Ishikawa (cell line): ENCODE data around the gene ZNF423.

Experiments used
- CEBPB ChIP-seq: IDR thresholded peaks from 2 replicates; pipeline ENCODE4 v1.6.1; 2012
- CREB1 ChIP-seq: IDR thresholded peaks from 2 replicates; pipeline ENCODE4 v1.6.1; 2012; ENCODE audit warnings: low read depth
- EP300 ChIP-seq: IDR thresholded peaks from 2 replicates; pipeline ENCODE4 v1.6.1; 2012; ENCODE audit warnings: borderline replicate concordance
- FOXM1 ChIP-seq: IDR thresholded peaks from 2 replicates; pipeline ENCODE4 v1.6.1; 2012; ENCODE audit warnings: low read depth, borderline replicate concordance
- MAX ChIP-seq: IDR thresholded peaks from 2 replicates; pipeline ENCODE4 v1.6.1; 2012
- NFIC ChIP-seq: IDR thresholded peaks from 2 replicates; pipeline ENCODE4 v1.6.1; 2012
- RAD21 ChIP-seq: IDR thresholded peaks from 2 replicates; pipeline ENCODE4 v1.6.1; 2012; ENCODE audit warnings: low read depth
- TCF12 ChIP-seq: IDR thresholded peaks from 2 replicates; pipeline ENCODE4 v1.6.1; 2012; ENCODE audit warnings: low read depth
- TEAD4 ChIP-seq: IDR thresholded peaks from 2 replicates; pipeline ENCODE4 v1.6.1; 2012
- USF1 ChIP-seq: IDR thresholded peaks from 2 replicates; pipeline ENCODE4 v1.6.1; 2012
- YY1 ChIP-seq: IDR thresholded peaks from 2 replicates; pipeline ENCODE4 v1.6.1; 2012; ENCODE audit warnings: low read depth

GRCh38 chr16:49693445-49693844 is 162.5 kb downstream of the ZNF423 start:
- TF ChIP-seq EP300 (no peak), TCF12 (no peak), CEBPB (no peak), YY1 (no peak), RAD21 (no peak), USF1 (no peak), MAX (no peak), CREB1 (no peak), FOXM1 (no peak), NFIC (no peak), TEAD4 (no peak)
